Kidney (tissue), 14 donors: Measurements from ENCODE around the gene ITGB7. TPM values are rescaled to one million over a fixed set of nuclear protein-coding genes. Genes with fewer than 3 reads are reported as not detected.
A peak's percentile ranks its signal among the peaks of the same experiment; 100 is the strongest.
"Not testable (repeated sequence)": the region's sequence is repeated elsewhere in the genome, so short reads cannot be mapped to it uniquely, and the experiment has no call there.

Experiments used
- DNase-seq, 5 donors: peaks; one replicate each; pipeline ENCODE4 v3.0.0-alpha.2; 2013 to 2020
- FAIRE-seq: peaks from 2 replicates; lab custom pipeline; 2012; peaks lifted over from hg19 to GRCh38; lab: Jason Lieb, UNC
- H3K27ac ChIP-seq, 2 donors: one replicate each; pipeline ENCODE4 v1.7.0; 2013; ENCODE audit warnings: low read depth in 2 of 2, low read length in 2 of 2, inconsistent platforms in 1 of 2
- H3K27me3 ChIP-seq: one replicate; pipeline ENCODE4 v1.7.1; 2013; ENCODE audit warnings: low read length, inconsistent platforms; ENCODE audit not compliant: control insufficient read depth, insufficient read depth
- H3K36me3 ChIP-seq, 3 donors: one replicate each; pipeline versions ENCODE4 v1.7.0 to v1.7.1; 2013; ENCODE audit warnings: low read length in 3 of 3, control low read depth in 1 of 3, inconsistent platforms in 1 of 3; ENCODE audit not compliant: insufficient read depth in 3 of 3, control insufficient read depth in 2 of 3
- H3K4me1 ChIP-seq, 3 donors: one replicate each; pipeline versions ENCODE4 v1.7.0 to v1.7.1; 2013; ENCODE audit warnings: low read length in 3 of 3, inconsistent platforms in 1 of 3, low read depth in 1 of 3; ENCODE audit not compliant: control insufficient read depth in 2 of 3, insufficient read depth in 2 of 3
- H3K4me3 ChIP-seq, 3 donors: one replicate each; pipeline versions ENCODE4 v1.7.0 to v1.8.1; 2013; ENCODE audit warnings: low read length in 3 of 3, control low read depth in 1 of 3, inconsistent platforms in 1 of 3
- H3K9ac ChIP-seq, 3 donors: one replicate each; pipeline versions ENCODE4 v1.7.0 to v1.7.1; 2013; ENCODE audit warnings: low read length in 3 of 3, control low read depth in 1 of 3, inconsistent platforms in 1 of 3
- H3K9me3 ChIP-seq, 3 donors: one replicate each; pipeline versions ENCODE4 v1.7.0 to v1.7.1; 2013; ENCODE audit warnings: low read length in 3 of 3, control low read depth in 1 of 3, inconsistent platforms in 1 of 3; ENCODE audit not compliant: control insufficient read depth in 2 of 3, insufficient read depth in 1 of 3
- intact Hi-C: fragments of 100-400 bp; cut with DNase I; formaldehyde crosslinking; loops from one replicate; pipeline ENCODE4 v1.11.1; 2022
- polyA plus RNA-seq: library from polyadenylated mRNA; stranded (reverse); fragments of 350-450 nt; fragmentation: Illumina TruSeq; extraction: RNeasy Lipid Tissue Mini Kit (QIAGEN cat#74804); gene quantifications from one replicate; pipeline ENCODE4 v1.2.3, GENCODE V29; 2014; ENCODE audit warnings: low read depth, low replicate concordance; ENCODE audit not compliant: insufficient read depth
- total RNA-seq: library from RNA; stranded (reverse); fragmentation: NEBNext Ultra II Directional; extraction: Animal tissue kit (Norgen Biotek cat#: 25700); gene quantifications from one replicate; pipeline ENCODE4 v1.2.1, GENCODE V29; 2021
- TF ChIP-seq, protein P1 (sequence below): IDR thresholded peaks from 3 replicates; pipeline ENCODE4 v1.5.1; 2012; ENCODE audit warnings: mild to moderate bottlenecking, moderate library complexity, borderline replicate concordance; ENCODE audit not compliant: insufficient read depth; ENCODE audit errors: extremely low read depth
- donor health status: control.
- donor health status: control.
- donor health status: control.
- donor health status: control.
- donor health status: control.
- donor health status: DM: yes; HTN: yes; CAD: no.
- donor health status: Normal renal cell carcinoma (clear cell type).

ITGB7 gene
- total and polyA plus RNA-seq, 2 donors from 2014 or later: 11.0 to 14.5 TPM

DNA sequence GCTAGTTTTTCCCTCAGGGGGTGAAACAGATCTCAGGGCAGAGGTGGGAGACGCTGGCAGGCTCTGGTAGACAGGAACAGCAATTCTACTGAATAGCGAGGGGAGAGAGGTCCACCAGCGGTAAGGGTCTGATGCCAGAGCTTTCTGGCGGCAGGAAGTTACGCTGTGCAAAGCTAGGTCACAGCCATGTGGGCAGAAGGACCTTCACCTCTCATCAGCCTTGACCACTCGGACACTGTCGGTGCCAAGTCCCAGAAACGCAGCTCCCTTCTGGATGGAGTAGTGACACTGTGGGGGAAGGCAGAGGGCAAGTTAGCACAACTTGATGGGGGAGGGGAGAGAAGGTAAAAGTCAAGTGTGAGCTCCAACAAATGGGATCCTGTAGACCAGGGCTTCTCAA lies 36.8 kb downstream of the ITGB7 start:
- TF ChIP-seq, protein P1, sequence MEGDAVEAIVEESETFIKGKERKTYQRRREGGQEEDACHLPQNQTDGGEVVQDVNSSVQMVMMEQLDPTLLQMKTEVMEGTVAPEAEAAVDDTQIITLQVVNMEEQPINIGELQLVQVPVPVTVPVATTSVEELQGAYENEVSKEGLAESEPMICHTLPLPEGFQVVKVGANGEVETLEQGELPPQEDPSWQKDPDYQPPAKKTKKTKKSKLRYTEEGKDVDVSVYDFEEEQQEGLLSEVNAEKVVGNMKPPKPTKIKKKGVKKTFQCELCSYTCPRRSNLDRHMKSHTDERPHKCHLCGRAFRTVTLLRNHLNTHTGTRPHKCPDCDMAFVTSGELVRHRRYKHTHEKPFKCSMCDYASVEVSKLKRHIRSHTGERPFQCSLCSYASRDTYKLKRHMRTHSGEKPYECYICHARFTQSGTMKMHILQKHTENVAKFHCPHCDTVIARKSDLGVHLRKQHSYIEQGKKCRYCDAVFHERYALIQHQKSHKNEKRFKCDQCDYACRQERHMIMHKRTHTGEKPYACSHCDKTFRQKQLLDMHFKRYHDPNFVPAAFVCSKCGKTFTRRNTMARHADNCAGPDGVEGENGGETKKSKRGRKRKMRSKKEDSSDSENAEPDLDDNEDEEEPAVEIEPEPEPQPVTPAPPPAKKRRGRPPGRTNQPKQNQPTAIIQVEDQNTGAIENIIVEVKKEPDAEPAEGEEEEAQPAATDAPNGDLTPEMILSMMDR: no peak
- no peak overlapping the region for H3K27ac ChIP-seq
- DNase-seq: peak in 2 of 5 donors; percentile 39 to 44
- no peak overlapping the region for H3K4me3 ChIP-seq
- no peaks in the 10 kb centered on the region for H3K9me3 ChIP-seq
- no peaks in the 10 kb centered on the region for H3K27me3 ChIP-seq
- intact Hi-C loops: no loop called here
- peaks cover 0 to 3% (median 0%) of the 10 kb centered on the region in 3 donors for H3K4me1 ChIP-seq
- no peak for FAIRE-seq
- peaks cover 0 to 6% (median 2%) of the 10 kb centered on the region in 3 donors for H3K36me3 ChIP-seq
- H3K9ac ChIP-seq: no peak overlapping the region

DNA sequence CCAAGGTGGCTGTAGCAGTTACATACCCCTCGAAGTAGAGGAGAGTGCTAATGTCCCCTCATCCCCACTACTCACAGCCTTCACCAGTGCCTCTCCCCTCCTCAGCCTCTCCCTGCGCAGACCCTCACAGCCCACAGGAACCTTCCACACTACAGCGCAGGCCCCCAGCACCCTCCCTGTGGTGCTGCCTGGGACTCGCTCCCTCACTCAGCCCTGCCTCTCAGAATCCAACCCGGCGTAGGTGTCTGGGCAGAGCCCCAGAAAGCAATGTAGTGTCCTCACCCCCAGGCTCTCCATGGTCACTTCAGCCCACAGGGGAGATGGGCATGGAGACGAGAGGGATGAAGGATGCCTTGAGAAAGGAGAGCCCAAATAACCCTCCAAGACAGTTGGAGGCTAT lies 37.4 kb downstream of the ITGB7 start:
- TF ChIP-seq, protein P1: no peak
- no peak overlapping the region for H3K27ac ChIP-seq
- H3K4me3 ChIP-seq: no peak overlapping the region
- FAIRE-seq: no peak
- H3K27me3 ChIP-seq: no peaks in the 10 kb centered on the region
- no peaks in the 10 kb centered on the region for H3K4me1 ChIP-seq
- DNase-seq: no peak
- peaks cover 0 to 6% (median 2%) of the 10 kb centered on the region in 3 donors for H3K36me3 ChIP-seq
- intact Hi-C loops: no loop called here
- no peak overlapping the region for H3K9ac ChIP-seq
- H3K9me3 ChIP-seq: no peaks in the 10 kb centered on the region

DNA sequence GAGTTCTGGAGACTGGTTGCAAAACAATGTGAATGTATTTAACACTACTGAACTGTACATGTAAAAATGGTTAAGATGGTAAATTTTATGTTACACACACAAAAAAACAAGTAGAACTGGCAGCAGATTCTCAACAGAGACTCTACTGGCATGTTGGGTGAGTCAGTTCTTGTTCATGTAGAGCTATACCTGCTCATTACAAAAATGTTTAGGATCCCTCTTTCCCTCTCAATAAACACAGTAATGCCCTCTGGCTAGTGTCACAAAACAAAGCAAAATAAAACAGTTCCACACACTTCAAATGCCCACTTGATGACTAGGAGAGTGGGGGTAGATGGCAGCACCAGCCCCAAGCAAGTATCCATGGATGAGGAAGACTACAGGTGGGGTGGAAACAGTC lies 40.2 kb downstream of the ITGB7 start:
- Histone ChIP-seq H3K9ac (no peak overlapping the region), H3K36me3 (peaks cover 0 to 2% (median under 1%) of the 10 kb centered on the region in 3 donors), H3K4me3 (no peak overlapping the region), H3K27ac (no peak overlapping the region), H3K4me1 (no peaks in the 10 kb centered on the region), H3K27me3 (no peaks in the 10 kb centered on the region), H3K9me3 (no peaks in the 10 kb centered on the region)
- DNase-seq (no peak), FAIRE-seq (no peak)
- intact Hi-C loops: no loop called here
- TF ChIP-seq, protein P1: no peak

DNA sequence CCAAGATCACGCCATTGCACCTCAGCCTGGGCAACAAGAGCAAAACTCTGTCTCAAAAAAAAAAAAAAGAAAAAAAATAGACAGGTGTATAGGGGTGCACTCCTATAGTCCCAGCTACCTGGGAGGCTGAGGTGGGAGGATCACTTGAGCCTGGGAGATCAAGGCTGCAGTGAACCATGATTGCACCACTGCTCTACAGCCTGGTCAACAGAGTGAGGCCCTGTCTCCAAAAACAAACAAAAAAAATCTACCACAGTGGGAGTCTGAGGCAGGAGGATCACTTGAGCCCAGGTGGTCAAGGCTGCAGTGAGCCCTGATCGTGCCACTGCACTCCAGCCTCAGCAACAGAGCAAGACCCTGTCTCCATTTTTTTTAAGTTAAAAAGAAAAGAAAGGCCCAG lies 44.0 kb downstream of the ITGB7 start:
- DNase-seq, FAIRE-seq, H3K27ac ChIP-seq, H3K9ac ChIP-seq, H3K4me3 ChIP-seq, H3K27me3 ChIP-seq, H3K4me1 ChIP-seq, H3K9me3 ChIP-seq, H3K36me3 ChIP-seq, intact Hi-C loops: not testable (repeated sequence)
